DOHH2 (cell line): Measurements from ENCODE around the gene ELAC1.

Experiments used
- EZH2phosphoT487 ChIP-seq: fragments of 200-600 bp; sonication (generic); IDR thresholded peaks from 2 replicates; pipeline ENCODE4 v1.6.1; 2017; ENCODE audit warnings: borderline replicate concordance, mild to moderate bottlenecking, antibody characterized with exemption, low read length, moderate library complexity, mixed read lengths
- TF ChIP-seq, protein P1 (sequence below): fragments of 200-600 bp; sonication (generic); IDR thresholded peaks from one replicate; pipeline ENCODE4 v1.5.1; 2014; ENCODE audit warnings: antibody characterized with exemption, mild to moderate bottlenecking, low read depth, low read length; ENCODE audit not compliant: poor library complexity, severe bottlenecking

DNA sequence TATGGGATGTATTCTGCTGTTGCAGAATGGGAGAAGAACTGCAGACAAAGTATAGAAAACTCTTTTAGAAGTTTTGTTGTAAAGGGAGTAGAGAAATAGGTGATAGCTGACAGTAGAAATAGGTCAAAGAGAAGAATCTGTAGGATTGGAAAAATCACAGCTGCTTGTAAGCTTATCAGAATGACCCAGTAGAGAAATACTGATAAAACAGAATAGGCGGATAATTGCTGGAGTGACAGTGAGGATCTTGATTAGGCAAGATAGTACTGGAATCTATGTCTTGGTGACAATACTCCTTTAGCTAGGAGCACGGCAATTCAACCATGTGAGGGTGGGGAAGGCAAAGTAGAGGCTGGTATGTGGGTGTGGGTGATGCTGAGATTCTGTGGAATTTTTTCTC, 57.7 kb downstream of the ELAC1 start:
- TF ChIP-seq, protein P1, sequence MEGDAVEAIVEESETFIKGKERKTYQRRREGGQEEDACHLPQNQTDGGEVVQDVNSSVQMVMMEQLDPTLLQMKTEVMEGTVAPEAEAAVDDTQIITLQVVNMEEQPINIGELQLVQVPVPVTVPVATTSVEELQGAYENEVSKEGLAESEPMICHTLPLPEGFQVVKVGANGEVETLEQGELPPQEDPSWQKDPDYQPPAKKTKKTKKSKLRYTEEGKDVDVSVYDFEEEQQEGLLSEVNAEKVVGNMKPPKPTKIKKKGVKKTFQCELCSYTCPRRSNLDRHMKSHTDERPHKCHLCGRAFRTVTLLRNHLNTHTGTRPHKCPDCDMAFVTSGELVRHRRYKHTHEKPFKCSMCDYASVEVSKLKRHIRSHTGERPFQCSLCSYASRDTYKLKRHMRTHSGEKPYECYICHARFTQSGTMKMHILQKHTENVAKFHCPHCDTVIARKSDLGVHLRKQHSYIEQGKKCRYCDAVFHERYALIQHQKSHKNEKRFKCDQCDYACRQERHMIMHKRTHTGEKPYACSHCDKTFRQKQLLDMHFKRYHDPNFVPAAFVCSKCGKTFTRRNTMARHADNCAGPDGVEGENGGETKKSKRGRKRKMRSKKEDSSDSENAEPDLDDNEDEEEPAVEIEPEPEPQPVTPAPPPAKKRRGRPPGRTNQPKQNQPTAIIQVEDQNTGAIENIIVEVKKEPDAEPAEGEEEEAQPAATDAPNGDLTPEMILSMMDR, result no peak
- no peak for TF ChIP-seq EZH2phosphoT487
